Stromal cell of bone marrow (primary cell): ENCODE results near the gene KCNE1.
"Not testable (repeated sequence)": the region's sequence is repeated elsewhere in the genome, so short reads cannot be mapped to it uniquely, and the experiment has no call there.

ENCODE experiments used
- DNase-seq: peaks from one replicate; pipeline ENCODE4 v3.0.0-alpha.2; 2012; ENCODE audit warnings: low read depth

KCNE1 gene

GRCh38 chr21:34407294-34407693 lies 104.7 kb downstream of the KCNE1 start:
- DNase-seq, result not testable (repeated sequence)

GRCh38 chr21:34406676-34407075 lies 105.3 kb downstream of the KCNE1 start:
- not testable (repeated sequence) for DNase-seq

- DNase-seq, result not testable (repeated sequence)
Measured at GRCh38 chr21:34406102-34406501, 105.9 kb downstream of the KCNE1 start.

GRCh38 chr21:34405686-34406085 lies 106.3 kb downstream of the KCNE1 start:
- DNase-seq, result not testable (repeated sequence)

- DNase-seq, result not testable (repeated sequence)
Measured at GRCh38 chr21:34404742-34405141, 107.3 kb downstream of the KCNE1 start.

- not testable (repeated sequence) for DNase-seq
Measured at GRCh38 chr21:34400522-34400921, 111.5 kb downstream of the KCNE1 start.
